ENCODE results near the gene TSPO. TPM values are rescaled to one million over a fixed set of nuclear protein-coding genes. Genes with fewer than 3 reads are reported as not detected.

The TSPO gene
- total RNA-seq, 2 donors from 2014 or later, result 113 to 225 TPM

DNA sequence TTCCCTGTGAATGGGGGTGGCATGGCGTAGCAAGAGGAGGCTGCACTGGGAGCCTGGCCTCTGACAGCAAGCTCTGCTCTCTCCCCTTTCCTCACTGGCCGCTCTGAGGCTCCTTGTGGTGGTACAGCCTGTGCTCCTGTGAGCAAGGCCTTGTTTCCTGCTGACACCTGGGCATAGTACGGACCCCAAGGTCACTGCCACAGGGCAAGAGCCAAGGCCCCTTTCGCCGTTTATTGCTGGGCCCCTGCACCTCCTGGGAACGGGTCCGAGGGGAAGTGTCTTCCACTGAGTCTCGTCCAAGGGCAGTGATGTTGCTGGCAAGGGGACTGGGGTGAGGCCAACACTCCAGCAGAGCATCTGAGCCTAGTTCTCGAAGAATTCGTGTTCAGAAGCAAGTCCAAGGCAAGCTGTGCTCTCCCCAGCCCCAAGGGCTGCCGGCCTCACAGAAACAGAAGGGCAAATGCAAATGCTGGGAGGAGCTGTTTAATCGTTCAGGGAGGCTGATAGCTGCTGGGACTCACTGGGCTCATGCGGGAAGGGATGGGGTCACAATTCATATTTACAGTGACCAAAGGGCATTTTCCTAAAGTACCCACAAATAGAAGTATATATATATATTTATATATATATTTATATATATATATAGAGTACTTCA, 51.5 kb downstream of the TSPO start:
- ATAC-seq (no peak), DNase-seq (no peak)
- WGBS, 2 donors, result 71 to 78% methylated on average over 8 to 13 of the region's 13 CpGs
- Histone ChIP-seq H3K27ac (no peak overlapping the region), H3K27me3 (no peaks in the 10 kb centered on the region), H3K4me1 (no peaks in the 10 kb centered on the region), H3K36me3 (replicated peaks in 1 of 2; ENCODE audit: insufficient read depth in 1 of 2, low read depth in 2 of 2) (no peaks in the 10 kb centered on the region), H3K9me3 (no peaks in the 10 kb centered on the region), H3K4me3 (no peak overlapping the region)
- TF ChIP-seq POLR2A (IDR thresholded peaks at IDR 0.05), result no peak
- TF ChIP-seq, protein P1, sequence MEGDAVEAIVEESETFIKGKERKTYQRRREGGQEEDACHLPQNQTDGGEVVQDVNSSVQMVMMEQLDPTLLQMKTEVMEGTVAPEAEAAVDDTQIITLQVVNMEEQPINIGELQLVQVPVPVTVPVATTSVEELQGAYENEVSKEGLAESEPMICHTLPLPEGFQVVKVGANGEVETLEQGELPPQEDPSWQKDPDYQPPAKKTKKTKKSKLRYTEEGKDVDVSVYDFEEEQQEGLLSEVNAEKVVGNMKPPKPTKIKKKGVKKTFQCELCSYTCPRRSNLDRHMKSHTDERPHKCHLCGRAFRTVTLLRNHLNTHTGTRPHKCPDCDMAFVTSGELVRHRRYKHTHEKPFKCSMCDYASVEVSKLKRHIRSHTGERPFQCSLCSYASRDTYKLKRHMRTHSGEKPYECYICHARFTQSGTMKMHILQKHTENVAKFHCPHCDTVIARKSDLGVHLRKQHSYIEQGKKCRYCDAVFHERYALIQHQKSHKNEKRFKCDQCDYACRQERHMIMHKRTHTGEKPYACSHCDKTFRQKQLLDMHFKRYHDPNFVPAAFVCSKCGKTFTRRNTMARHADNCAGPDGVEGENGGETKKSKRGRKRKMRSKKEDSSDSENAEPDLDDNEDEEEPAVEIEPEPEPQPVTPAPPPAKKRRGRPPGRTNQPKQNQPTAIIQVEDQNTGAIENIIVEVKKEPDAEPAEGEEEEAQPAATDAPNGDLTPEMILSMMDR (IDR thresholded peaks at IDR 0.05), result no peak
- intact Hi-C loops (cut with DNase I), result no loop called here

DNA sequence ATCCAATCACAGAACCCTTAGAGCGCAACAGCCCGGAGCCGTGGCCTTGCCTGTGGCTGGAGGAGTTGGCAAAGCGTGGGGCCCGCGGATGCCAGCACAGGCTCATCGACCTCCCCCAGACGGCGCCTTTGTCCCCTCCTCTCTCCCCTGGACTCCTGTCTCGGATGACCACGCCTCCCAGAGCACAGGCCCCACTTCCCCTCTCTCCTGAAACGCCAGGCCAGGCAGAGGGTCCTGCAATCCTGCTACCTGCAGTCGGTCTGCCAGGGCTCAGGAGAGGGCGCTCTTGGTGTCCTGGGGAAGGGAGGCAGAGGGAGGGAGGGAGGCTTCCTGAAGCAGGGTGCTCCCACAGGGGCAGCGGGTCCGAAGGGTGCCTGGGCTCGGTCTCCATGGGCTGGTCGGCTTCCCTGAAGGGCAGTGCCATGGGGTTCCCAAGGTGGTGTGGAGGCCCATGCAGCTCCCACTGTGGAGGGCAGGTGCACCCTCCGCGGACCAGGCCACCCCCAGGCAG, 52.2 kb downstream of the TSPO start:
- TF ChIP-seq POLR2A (IDR thresholded peaks at IDR 0.05), result no peak
- TF ChIP-seq, protein P1 (IDR thresholded peaks at IDR 0.05), result no peak
- Histone ChIP-seq H3K4me3 (no peak overlapping the region), H3K27me3 (no peaks in the 10 kb centered on the region), H3K36me3 (replicated peaks in 1 of 2; ENCODE audit: insufficient read depth in 1 of 2, low read depth in 2 of 2) (no peaks in the 10 kb centered on the region), H3K4me1 (no peaks in the 10 kb centered on the region), H3K27ac (no peak overlapping the region), H3K9me3 (no peaks in the 10 kb centered on the region)
- DNase-seq (no peak), ATAC-seq (no peak)
- intact Hi-C loops (cut with DNase I), result no loop called here
- 53 to 59% methylated on average over 14 to 20 of the region's 20 CpGs for WGBS, 2 donors

DNA sequence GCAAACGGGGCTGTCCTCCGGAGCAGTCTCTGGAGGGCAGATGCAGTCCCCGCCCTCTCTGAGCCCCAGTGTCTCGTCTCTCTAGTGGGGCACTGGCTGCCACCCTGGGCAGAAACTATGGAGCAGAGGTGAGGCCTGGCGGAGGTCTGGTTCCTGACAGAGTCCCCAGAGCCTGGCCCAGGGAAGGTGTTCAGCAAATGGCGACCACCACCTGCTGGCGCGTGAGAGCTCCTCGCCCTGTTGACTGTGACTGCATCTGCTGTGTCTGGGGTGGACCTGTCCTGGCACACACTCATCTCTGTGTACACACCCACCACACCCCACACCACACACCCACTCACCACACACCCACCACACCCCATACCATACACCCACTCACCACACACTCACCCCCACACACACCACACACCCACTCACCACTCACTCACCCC, 53.9 kb downstream of the TSPO start:
- TF ChIP-seq POLR2A (IDR thresholded peaks at IDR 0.05), result no peak
- TF ChIP-seq, protein P1 (IDR thresholded peaks at IDR 0.05), result no peak

DNA sequence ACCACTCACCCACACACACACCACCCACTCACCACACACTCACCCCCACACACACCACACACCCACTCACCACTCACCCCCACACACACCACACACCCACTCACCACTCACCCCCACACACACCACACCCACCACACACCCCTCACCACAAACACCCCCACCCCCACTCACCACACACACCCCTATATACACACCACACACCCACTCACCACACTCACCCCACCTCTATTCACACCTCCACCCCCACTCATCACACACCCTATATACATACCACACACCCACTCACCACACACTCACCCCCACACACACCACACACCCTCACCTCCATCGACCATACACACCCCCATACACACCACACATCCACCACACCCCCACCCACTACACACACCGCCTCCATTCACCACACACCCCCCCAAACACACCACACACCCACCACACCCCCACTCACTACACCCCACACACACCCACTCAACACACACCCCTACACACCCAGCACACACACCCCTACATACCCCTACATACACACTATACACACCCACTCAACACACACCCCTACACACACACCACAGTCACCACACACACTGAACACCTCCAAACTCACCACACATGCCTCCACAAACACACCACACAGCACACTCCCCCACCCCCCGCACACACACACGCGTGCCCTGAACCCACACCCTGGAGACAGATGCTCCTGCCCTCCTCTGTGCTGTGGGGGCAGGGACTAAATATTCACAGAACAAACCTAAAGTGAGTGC, 54.6 kb downstream of the TSPO start:
- intact Hi-C loops (cut with DNase I), result no loop called here
- Histone ChIP-seq H3K4me1 (no peaks in the 10 kb centered on the region), H3K27me3 (no peaks in the 10 kb centered on the region), H3K4me3 (no peak overlapping the region), H3K27ac (no peak overlapping the region), H3K36me3 (replicated peaks in 1 of 2; ENCODE audit: insufficient read depth in 1 of 2, low read depth in 2 of 2) (no peaks in the 10 kb centered on the region), H3K9me3 (no peaks in the 10 kb centered on the region)
- no peak for ATAC-seq
- 58 to 61% methylated on average over 5 of the region's 5 CpGs for WGBS, 2 donors
- no peak for DNase-seq
- TF ChIP-seq POLR2A (IDR thresholded peaks at IDR 0.05), result no peak

More for the DNA sequence above, 53.9 kb downstream of the TSPO start:
- no peaks in the 10 kb centered on the region for H3K36me3 ChIP-seq (replicated peaks in 1 of 2; ENCODE audit: insufficient read depth in 1 of 2, low read depth in 2 of 2)
- H3K27me3 ChIP-seq, result no peaks in the 10 kb centered on the region
- no peaks in the 10 kb centered on the region for H3K9me3 ChIP-seq
- no peaks in the 10 kb centered on the region for H3K4me1 ChIP-seq
- DNase-seq (no peak), ATAC-seq (no peak)
- no peak overlapping the region for H3K27ac ChIP-seq
- whole genome bisulfite sequencing, 2 donors, result 83 to 93% methylated on average over 3 to 8 of the region's 9 CpGs
- no peak overlapping the region for H3K4me3 ChIP-seq
- intact Hi-C loops (cut with DNase I), result no loop called here

DNA sequence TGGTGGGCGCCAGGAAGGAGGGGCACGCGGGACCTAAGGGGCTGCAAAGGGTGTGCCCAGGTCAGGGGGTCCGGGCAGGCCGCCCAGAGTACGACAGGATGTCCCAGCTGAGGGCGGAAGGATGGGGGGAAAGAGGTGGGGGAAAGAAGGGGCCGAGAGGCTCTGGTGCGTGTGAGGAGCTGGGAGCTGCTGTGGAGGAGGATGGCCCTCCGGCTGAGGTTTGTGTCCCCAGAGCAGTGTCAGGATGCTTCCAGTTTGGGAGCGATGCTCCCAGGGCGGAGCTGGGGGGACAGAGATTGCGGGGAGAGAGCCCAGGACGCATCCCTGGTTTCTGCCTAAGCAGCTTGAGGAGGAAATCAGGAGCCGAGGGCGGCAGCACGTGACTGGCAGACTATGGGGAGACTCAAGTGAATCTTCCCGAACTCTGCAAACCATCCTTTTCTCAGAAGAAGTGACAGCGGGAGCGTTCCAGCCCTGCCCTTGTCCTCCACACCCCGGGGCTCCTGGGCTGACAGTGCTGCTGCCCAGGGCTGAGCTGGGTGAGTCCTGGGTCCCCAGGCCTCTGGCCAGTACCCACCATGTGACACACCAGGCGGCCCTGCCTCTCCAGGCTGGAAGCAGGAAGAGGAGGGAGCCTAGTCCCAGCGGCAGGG, 55.3 kb downstream of the TSPO start:
- H3K27ac ChIP-seq, result no peak overlapping the region
- TF ChIP-seq, protein P1 (IDR thresholded peaks at IDR 0.05), result no peak
- no peak for TF ChIP-seq POLR2A (IDR thresholded peaks at IDR 0.05)
- intact Hi-C loops (cut with DNase I), result no loop called here
- no peaks in the 10 kb centered on the region for H3K36me3 ChIP-seq (replicated peaks in 1 of 2; ENCODE audit: insufficient read depth in 1 of 2, low read depth in 2 of 2)
- no peak for DNase-seq
- H3K4me1 ChIP-seq, result no peaks in the 10 kb centered on the region
- 37 to 61% methylated on average over 17 to 22 of the region's 23 CpGs for WGBS, 2 donors
- H3K27me3 ChIP-seq, result no peaks in the 10 kb centered on the region
- H3K4me3 ChIP-seq, result no peak overlapping the region
- no peak for ATAC-seq
- no peaks in the 10 kb centered on the region for H3K9me3 ChIP-seq
